HG03108 (cell line): ENCODE measurements around the gene SKI.
A peak's percentile ranks its signal among the peaks of the same experiment; 100 is the strongest.
"Not testable (repeated sequence)": the region's sequence is repeated elsewhere in the genome, so short reads cannot be mapped to it uniquely, and the experiment has no call there.

Experiments
- ATAC-seq: cut with Tn5 transposase; IDR thresholded peaks from one replicate; pipeline ENCODE4 v1.9.1; 2021; ENCODE audit warnings: moderate library complexity; ENCODE audit not compliant: unreplicated experiment

The SKI gene

GRCh38 chr1:2241820-2242219 lies 13.7 kb downstream of the SKI start:
- ATAC-seq, result no peak

GRCh38 chr1:2242814-2243725 lies 15.0 kb downstream of the SKI start:
- no peak for ATAC-seq

GRCh38 chr1:2247045-2247394 lies 18.9 kb downstream of the SKI start:
- ATAC-seq, result not testable (repeated sequence)

- no peak for ATAC-seq
Observed at GRCh38 chr1:2247760-2248126, 19.6 kb downstream of the SKI start.

GRCh38 chr1:2248127-2248826 lies 20.2 kb downstream of the SKI start:
- no peak for ATAC-seq

- no peak for ATAC-seq
Observed at GRCh38 chr1:2248854-2249558, 20.9 kb downstream of the SKI start.

- ATAC-seq, result no peak
Observed at GRCh38 chr1:2249559-2249906, 21.4 kb downstream of the SKI start.

DNA sequence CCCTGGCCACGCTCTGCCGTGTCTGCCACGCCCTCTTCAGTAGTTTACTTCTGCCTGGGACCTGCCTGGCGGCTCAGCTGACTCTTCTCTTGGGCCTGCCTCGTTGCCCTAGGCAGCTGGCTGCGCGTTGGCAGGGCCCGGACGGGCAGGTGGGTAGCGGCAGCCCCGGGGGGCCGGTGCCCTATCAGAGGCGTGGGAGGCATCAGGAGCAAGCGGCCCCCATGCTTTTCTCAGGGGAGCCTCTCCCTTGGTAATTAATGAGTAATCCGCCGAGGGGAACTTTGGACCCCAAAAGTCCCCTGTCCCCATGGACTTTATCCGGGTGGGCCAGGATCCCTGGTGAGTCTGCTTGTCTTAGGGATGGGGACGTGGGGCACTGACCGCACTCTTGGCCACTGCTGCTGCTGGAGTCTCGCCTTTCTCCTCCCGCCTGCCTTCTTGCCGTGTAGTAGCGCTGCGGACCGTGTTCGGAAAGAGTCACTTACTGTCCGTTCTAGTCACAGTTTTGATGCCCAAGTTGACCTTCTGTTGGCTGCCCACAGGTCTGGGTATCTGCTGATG lies 22.7 kb downstream of the SKI start:
- no peak for ATAC-seq

GRCh38 chr1:2251363-2251762 lies 23.2 kb downstream of the SKI start:
- ATAC-seq, result no peak

- no peak for ATAC-seq
Observed at GRCh38 chr1:2251786-2252185, 23.7 kb downstream of the SKI start.

DNA sequence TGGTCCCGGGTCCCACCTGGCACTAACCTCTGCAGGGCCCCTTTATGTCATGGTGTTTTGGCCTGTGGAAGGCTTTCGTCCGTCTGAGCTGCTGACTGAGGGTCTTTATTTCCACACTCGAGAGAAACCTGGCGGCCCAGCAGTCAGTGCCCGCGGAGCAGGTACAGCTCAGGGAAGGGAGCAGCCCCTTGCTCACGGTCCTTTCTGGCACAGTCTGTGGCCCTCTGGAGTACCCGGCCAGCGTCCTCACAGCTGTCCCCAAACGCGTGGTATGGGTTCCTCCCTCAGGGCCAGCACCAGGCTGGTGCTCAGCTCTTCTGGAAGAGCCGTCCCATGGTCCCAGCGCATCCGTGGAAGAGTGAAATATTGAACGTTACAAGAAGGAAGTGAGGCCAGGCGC lies 24.3 kb downstream of the SKI start:
- no peak for ATAC-seq

DNA sequence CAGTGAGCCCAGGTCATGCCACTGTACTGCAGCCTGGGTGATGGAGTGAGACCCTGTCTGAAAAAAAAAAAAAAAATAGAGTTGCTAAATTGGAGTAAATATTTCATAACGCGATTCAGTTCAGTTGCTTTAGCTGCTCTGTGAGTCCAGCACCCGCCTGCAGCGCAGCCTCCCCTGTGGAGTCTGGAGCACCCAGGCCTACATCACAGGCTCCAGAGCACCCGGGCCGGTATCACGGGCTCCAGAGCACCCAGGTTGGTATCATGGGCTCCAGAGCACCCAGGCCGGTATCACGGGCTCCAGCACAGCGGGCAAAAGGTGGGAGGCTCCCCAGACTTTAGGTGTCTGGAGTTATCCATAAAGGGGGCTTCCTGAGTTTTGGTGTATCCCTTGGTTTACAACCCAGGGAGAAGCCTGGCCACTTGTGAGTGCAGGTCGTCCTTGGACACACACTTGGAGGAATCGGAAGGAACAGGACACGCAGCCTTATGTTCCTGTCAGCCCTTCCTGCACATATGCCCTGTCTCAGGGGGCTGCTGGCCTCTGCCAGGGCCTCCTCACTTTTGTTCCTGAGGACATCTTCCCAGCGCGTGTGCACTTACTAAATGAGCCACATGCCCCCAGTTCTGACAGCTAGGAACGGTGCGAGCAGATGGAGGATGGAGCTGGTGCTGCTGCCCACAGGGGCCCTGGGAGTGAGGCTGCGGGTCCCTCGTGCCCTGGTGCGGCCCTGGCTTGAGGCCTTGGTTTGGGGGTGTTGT lies 25.1 kb downstream of the SKI start:
- no peak for ATAC-seq

DNA sequence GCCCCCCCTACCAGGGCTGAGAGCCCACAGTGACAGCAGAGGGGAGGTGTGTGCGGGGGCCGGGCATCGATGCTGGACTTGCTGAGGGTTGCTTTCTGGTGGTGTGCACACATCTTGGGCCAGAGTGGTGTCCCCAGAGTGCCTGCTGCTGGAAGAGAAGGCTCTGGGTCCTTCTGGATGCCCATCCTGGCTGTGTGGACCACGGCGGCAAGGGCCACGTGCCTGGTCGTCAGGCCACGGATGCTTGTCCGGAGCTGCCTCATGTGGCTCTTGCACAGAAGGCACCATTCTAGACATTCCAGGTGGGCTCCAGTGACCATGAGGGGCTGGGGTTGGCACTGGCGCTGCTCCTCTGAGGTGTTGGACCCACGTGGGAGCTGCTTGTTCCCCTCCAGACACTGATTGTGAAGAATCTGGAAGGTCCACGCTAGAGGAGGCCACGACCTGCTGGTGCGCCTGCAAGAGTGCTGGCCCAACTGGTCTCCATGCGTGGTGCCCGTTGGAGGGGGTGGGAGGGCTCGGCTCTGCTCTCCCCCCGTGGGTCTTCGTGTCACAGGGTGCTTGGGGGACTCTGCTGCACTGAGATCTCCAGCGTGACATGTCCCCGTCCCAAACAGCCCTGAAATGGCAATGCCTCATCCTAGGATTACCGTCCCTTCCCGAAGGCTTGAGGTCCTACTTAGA lies 25.8 kb downstream of the SKI start:
- ATAC-seq, result no peak

DNA sequence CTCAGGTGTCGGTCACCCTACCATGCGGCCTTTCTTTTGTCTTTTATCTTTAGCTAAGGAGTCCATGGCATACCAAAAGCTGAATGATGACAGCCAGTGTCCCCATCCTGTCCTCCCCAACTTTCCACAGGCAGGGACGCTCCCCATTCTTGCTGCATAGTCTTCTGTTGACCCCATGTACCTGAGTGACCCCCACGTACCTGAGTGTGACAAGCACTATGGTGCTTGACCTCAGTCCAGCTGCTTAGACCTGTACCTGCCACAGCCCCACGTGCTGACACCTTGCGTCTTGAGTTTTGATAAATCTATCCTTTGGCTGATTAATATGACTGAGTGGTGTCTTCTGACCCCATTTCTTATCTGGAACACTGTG lies 26.9 kb downstream of the SKI start:
- no peak for ATAC-seq

GRCh38 chr1:2255420-2256369 lies 27.6 kb downstream of the SKI start:
- peak; percentile 45 for ATAC-seq

- ATAC-seq, result no peak
Observed at GRCh38 chr1:2256435-2257244, 28.5 kb downstream of the SKI start.

- ATAC-seq, result no peak
Observed at GRCh38 chr1:2257245-2257627, 29.1 kb downstream of the SKI start.

DNA sequence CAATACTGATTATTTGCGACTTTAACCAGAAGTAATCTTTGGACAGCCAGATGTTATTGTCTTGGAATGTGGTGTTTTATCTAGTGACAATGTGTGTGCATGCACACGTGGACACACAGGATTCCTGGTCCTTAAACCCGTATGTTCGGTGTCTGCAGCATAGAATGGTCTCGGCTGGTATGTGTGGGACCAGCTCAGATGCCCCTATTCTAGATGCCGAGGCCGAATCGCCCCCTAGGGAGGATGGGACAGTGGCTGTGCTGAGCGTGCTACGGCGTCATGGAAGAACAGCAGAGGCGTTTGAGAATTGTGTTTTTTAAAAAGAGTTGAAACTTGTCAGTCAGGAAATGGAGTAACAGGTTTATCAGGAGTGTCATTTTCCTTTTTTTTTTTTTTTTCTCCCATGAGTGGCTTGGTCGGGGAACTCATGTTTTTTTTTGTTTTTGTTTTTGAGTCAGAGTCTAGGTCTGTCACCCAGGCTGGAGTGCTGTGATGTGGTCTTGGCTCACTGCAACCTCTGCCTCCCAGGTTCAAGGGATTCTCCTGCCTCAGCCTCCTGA lies 30.1 kb downstream of the SKI start:
- ATAC-seq, result no peak
